Astrocyte (in vitro differentiated cells and primary cell): ENCODE data around the gene ADH6.

Experiments
- CTCF ChIP-seq: IDR thresholded peaks from 2 replicates; pipeline ENCODE4 v1.5.1; 2011; ENCODE audit warnings: low read depth, mild to moderate bottlenecking, inconsistent platforms, low read length, moderate library complexity; ENCODE audit not compliant: insufficient read depth
- EZH2 ChIP-seq: IDR thresholded peaks from 2 replicates; pipeline ENCODE4 v1.6.1; 2012; ENCODE audit warnings: mild to moderate bottlenecking, low read length, inconsistent platforms; ENCODE audit not compliant: insufficient read depth

- TF ChIP-seq EZH2 (no peak), CTCF (no peak)
These were observed 61.5 kb downstream of the ADH6 start for GRCh38 chr4:99157478-99157935.
